ENCODE results near the gene RAB4B.
"Not testable (repeated sequence)": the region's sequence is repeated elsewhere in the genome, so short reads cannot be mapped to it uniquely, and the experiment has no call there.

RAB4B gene

DNA sequence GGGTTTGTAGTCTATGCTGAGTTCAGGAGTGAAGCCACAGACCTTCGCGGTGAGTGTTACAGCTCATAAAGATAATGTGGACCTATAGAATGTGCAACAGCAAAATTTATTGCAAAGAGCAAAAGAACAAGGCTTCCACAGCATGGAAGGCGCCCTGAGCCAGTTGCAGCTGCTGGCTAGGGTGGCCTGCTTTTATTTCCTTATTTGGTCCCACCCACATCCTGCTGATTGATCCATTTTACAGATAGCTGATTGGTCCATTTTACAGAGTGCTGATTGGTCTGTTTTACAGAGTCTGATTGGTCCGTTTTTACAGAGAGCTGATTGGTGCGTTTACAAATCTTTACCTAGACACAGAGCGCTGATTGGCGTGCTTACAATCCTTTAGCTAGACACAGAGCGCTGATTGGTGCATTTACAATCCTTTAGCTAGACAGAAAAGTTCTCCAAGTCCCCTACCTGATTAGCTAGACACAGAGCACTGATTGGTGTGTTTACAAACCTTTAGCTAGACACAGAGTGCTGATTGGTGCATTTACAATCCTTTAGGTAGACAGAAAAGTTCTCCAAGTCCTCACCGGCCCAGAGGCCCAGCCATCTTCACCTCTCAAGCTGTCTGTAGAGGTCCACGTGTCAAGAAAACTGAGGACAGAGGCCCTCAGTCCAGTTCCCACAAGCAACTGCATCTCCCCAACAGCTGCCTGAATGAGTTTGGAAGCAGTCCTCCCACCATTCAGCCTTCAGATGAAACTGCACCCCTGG, 6.8 kb upstream of the RAB4B start:
- not testable (repeated sequence) for H3K4me3 ChIP-seq (ENCODE audit: low read length); H3K4me1 ChIP-seq (ENCODE audit: insufficient read depth, low read length); H3K27me3 ChIP-seq (ENCODE audit: insufficient read depth, low read length); H3K9ac ChIP-seq (ENCODE audit: low read depth, low read length); H3K9me3 ChIP-seq (ENCODE audit: insufficient read depth, low read depth, low read length); H3K27ac ChIP-seq (ENCODE audit: low read depth, low read length); H3K36me3 ChIP-seq (ENCODE audit: insufficient read depth, low read length)
- 94% methylated on average over 10 of the region's 10 CpGs for WGBS

DNA sequence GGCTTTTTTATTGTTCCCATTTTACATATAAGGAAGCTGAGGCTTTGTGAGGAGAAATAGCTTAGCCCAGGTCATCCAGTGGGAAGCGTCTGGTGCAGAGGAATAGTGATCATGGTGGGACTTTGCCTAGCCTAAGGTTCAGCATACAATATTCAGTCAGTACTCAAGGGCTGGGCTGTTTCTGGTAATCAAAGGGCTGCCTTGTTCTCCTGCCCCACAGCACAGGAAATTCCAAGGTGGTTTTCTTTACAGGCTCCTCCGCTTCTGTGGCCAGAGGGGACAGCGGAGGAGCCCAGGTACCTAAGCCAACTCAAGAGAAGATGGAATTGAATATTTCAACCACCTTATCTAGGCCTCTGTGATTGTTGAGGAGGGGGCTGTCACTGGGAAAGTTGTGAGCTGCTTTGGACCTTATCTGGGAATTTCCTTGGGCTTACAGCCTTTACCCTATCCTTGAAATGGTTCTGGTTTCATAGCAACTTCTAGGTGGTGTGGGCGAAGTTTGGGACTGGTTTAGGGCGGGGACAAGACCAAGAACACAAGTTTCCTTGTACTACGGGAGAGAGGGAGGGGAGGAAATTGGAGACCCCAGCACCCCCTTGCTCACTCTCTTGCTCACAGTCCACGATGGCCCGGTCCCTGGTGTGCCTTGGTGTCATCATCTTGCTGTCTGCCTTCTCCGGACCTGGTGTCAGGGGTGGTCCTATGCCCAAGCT, 3.0 kb upstream of the RAB4B start, which contains the start of gene MIA:
TSS of gene MIA (plus strand) at position 606 of the 716 bp plus-strand sequence. CDS start at position 628, 22 bp downstream.
- peaks cover 6% of the 10 kb centered on the region; the same call in 1 of the 2 replicates for H3K4me1 ChIP-seq (ENCODE audit: insufficient read depth, low read length)
- H3K27ac ChIP-seq (ENCODE audit: low read depth, low read length): no peak within 1 kb of the TSS
- H3K36me3 ChIP-seq (ENCODE audit: insufficient read depth, low read length): no peaks in the 10 kb centered on the region
- no peak within 1 kb of the TSS for H3K9ac ChIP-seq (ENCODE audit: low read depth, low read length)
- no peaks in the 10 kb centered on the region for H3K9me3 ChIP-seq (ENCODE audit: insufficient read depth, low read depth, low read length)
- 90% methylated on average over 9 of the region's 9 CpGs for WGBS
- no peaks in the 10 kb centered on the region for H3K27me3 ChIP-seq (ENCODE audit: insufficient read depth, low read length)
- no peak within 1 kb of the TSS for H3K4me3 ChIP-seq (ENCODE audit: low read length)

DNA sequence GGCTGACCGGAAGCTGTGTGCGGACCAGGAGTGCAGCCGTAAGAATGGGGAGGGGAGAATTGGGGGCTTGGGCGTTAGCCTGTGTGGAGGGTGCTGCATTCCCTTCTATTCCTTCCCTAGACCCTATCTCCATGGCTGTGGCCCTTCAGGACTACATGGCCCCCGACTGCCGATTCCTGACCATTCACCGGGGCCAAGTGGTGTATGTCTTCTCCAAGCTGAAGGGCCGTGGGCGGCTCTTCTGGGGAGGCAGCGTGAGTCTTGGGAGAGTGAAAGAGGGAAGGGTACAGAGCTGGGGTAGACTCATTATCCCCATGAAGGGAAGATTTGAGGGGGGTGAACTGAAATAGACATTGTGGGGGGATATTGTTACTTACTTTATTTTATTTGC, 2.4 kb upstream of the RAB4B start:
- WGBS: 88% methylated on average over 7 of the region's 10 CpGs
- H3K4me1 ChIP-seq (ENCODE audit: insufficient read depth, low read length): peaks cover 6% of the 10 kb centered on the region; the same call in 1 of the 2 replicates
- no peaks in the 10 kb centered on the region for H3K9me3 ChIP-seq (ENCODE audit: insufficient read depth, low read depth, low read length)
- H3K4me3 ChIP-seq (ENCODE audit: low read length): no peak overlapping the region
- H3K27ac ChIP-seq (ENCODE audit: low read depth, low read length): no peak overlapping the region
- H3K36me3 ChIP-seq (ENCODE audit: insufficient read depth, low read length): no peaks in the 10 kb centered on the region
- no peak overlapping the region for H3K9ac ChIP-seq (ENCODE audit: low read depth, low read length)
- no peaks in the 10 kb centered on the region for H3K27me3 ChIP-seq (ENCODE audit: insufficient read depth, low read length)

- Histone ChIP-seq H3K36me3 (ENCODE audit: insufficient read depth, low read length) (no peaks in the 10 kb centered on the region), H3K27me3 (ENCODE audit: insufficient read depth, low read length) (no peaks in the 10 kb centered on the region), H3K9ac (ENCODE audit: low read depth, low read length) (no peak overlapping the region), H3K4me3 (ENCODE audit: low read length) (no peak overlapping the region), H3K9me3 (ENCODE audit: insufficient read depth, low read depth, low read length) (no peaks in the 10 kb centered on the region), H3K27ac (ENCODE audit: low read depth, low read length) (no peak overlapping the region), H3K4me1 (ENCODE audit: insufficient read depth, low read length) (peaks cover 6% of the 10 kb centered on the region; the same call in 1 of the 2 replicates)
- 74% methylated on average over 6 of the region's 7 CpGs for WGBS
Observed at GRCh38 chr19:40776364-40776763, 1.7 kb upstream of the RAB4B start.

DNA sequence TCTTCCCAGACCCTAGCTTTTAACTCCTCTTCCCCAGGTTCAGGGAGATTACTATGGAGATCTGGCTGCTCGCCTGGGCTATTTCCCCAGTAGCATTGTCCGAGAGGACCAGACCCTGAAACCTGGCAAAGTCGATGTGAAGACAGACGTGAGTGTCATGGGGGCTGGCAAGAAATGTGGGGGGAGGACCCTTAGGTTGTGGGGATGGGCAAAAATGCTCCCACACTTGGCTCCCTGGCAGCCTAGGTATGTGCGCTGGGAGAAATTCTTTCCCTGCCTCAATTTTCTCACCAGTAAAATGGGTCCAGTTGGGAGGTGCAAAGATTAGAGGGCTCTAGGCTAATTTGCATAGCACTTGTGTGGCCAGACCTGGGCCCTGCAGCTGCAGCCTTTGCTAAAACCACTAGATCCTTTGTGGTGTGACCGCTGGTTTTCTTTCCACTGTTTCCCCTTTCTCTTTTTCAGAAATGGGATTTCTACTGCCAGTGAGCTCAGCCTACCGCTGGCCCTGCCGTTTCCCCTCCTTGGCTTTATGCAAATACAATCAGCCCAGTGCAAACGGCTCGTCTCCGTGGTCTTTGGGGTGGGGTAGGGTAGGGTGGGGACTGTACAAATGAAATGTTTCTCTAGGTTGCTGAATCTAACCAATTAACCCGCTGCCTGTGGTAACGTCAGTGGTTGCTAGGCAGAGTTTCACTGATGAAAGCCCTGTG, 959 bp upstream of the RAB4B start:
- H3K9me3 ChIP-seq (ENCODE audit: insufficient read depth, low read depth, low read length): no peaks in the 10 kb centered on the region
- peak overlapping the region; percentile 94 for H3K9ac ChIP-seq (ENCODE audit: low read depth, low read length)
- H3K4me3 ChIP-seq (ENCODE audit: low read length): peak overlapping the region; percentile 79
- WGBS: 20% methylated on average over 13 of the region's 13 CpGs
- H3K27me3 ChIP-seq (ENCODE audit: insufficient read depth, low read length): no peaks in the 10 kb centered on the region
- H3K27ac ChIP-seq (ENCODE audit: low read depth, low read length): peak overlapping the region; percentile 100
- H3K36me3 ChIP-seq (ENCODE audit: insufficient read depth, low read length): no peaks in the 10 kb centered on the region
- H3K4me1 ChIP-seq (ENCODE audit: insufficient read depth, low read length): peaks cover 6% of the 10 kb centered on the region; the same call in 1 of the 2 replicates

DNA sequence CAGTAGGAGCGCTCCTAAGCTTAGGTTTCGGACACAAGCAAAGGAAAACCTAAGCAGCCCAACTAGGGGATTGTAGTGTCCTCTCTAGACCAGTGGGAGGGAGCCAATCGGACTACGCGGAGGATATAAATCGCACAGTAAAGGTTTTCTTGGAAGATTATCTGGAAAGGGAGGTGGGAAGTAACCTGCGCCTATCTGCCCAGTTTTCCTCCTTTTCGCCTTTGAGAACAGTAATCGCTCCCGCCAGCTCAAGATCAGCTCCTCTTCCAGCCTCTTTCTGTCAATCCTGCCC, 456 bp upstream of the RAB4B start:
- no peaks in the 10 kb centered on the region for H3K9me3 ChIP-seq (ENCODE audit: insufficient read depth, low read depth, low read length)
- H3K36me3 ChIP-seq (ENCODE audit: insufficient read depth, low read length): no peaks in the 10 kb centered on the region
- H3K4me3 ChIP-seq (ENCODE audit: low read length): peak overlapping the region; percentile 79
- peak overlapping the region; percentile 94 for H3K9ac ChIP-seq (ENCODE audit: low read depth, low read length)
- under 1% methylated on average over 10 of the region's 10 CpGs for WGBS
- H3K27me3 ChIP-seq (ENCODE audit: insufficient read depth, low read length): no peaks in the 10 kb centered on the region
- peak overlapping the region; percentile 100 for H3K27ac ChIP-seq (ENCODE audit: low read depth, low read length)
- peaks cover 6% of the 10 kb centered on the region; the same call in 1 of the 2 replicates for H3K4me1 ChIP-seq (ENCODE audit: insufficient read depth, low read length)

GRCh38 chr19:40778706-40779284, 748 bp downstream of the RAB4B start:
- no peaks in the 10 kb centered on the region for H3K9me3 ChIP-seq (ENCODE audit: insufficient read depth, low read depth, low read length)
- peak overlapping the region; percentile 79 for H3K4me3 ChIP-seq (ENCODE audit: low read length)
- H3K27ac ChIP-seq (ENCODE audit: low read depth, low read length): peak overlapping the region; percentile 92
- WGBS: 3% methylated on average over 7 of the region's 7 CpGs
- H3K4me1 ChIP-seq (ENCODE audit: insufficient read depth, low read length): peaks cover 6% of the 10 kb centered on the region; the same call in 1 of the 2 replicates
- H3K27me3 ChIP-seq (ENCODE audit: insufficient read depth, low read length): no peaks in the 10 kb centered on the region
- peak overlapping the region; percentile 46; the same call in 1 of the 2 replicates for H3K9ac ChIP-seq (ENCODE audit: low read depth, low read length)
- H3K36me3 ChIP-seq (ENCODE audit: insufficient read depth, low read length): no peaks in the 10 kb centered on the region

DNA sequence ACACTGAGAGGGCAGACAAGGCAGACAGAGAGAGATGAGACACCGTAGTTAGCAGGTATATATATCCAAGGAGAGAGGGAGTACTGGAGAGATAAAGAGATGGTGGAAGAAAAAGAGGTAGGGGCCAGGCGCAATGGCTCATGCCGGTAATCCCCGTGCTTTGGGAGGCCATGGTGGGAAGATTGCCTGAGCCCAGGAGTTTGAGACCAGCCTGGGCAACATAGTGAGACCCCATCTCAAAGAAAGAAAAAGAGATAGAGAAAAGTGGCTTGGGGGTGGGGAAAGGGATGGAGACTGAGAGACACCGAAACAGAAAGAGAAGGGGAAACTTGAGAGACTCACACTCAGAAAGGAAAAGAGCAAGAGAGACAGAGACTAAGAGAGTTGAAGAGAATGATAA, 2.5 kb downstream of the RAB4B start:
- Histone ChIP-seq H3K9ac (ENCODE audit: low read depth, low read length) (no peak overlapping the region), H3K27me3 (ENCODE audit: insufficient read depth, low read length) (no peaks in the 10 kb centered on the region), H3K4me1 (ENCODE audit: insufficient read depth, low read length) (peaks cover 6% of the 10 kb centered on the region; the same call in 1 of the 2 replicates), H3K9me3 (ENCODE audit: insufficient read depth, low read depth, low read length) (no peaks in the 10 kb centered on the region), H3K4me3 (ENCODE audit: low read length) (no peak overlapping the region), H3K36me3 (ENCODE audit: insufficient read depth, low read length) (no peaks in the 10 kb centered on the region), H3K27ac (ENCODE audit: low read depth, low read length) (no peak overlapping the region)
- 93% methylated on average over 5 of the region's 5 CpGs for WGBS

- H3K27ac ChIP-seq (ENCODE audit: low read depth, low read length): no peak overlapping the region
- H3K36me3 ChIP-seq (ENCODE audit: insufficient read depth, low read length): no peaks in the 10 kb centered on the region
- WGBS: 93% methylated on average over 5 of the region's 7 CpGs
- H3K4me3 ChIP-seq (ENCODE audit: low read length): no peak overlapping the region
- H3K9ac ChIP-seq (ENCODE audit: low read depth, low read length): no peak overlapping the region
- H3K4me1 ChIP-seq (ENCODE audit: insufficient read depth, low read length): peaks cover 6% of the 10 kb centered on the region; the same call in 1 of the 2 replicates
- no peaks in the 10 kb centered on the region for H3K9me3 ChIP-seq (ENCODE audit: insufficient read depth, low read depth, low read length)
- no peaks in the 10 kb centered on the region for H3K27me3 ChIP-seq (ENCODE audit: insufficient read depth, low read length)
Observed at GRCh38 chr19:40781140-40781539, 3.1 kb downstream of the RAB4B start.

- Histone ChIP-seq H3K4me1 (ENCODE audit: insufficient read depth, low read length) (peaks cover 3% of the 10 kb centered on the region; the same call in 1 of the 2 replicates), H3K9me3 (ENCODE audit: insufficient read depth, low read depth, low read length) (no peaks in the 10 kb centered on the region), H3K27me3 (ENCODE audit: insufficient read depth, low read length) (no peaks in the 10 kb centered on the region), H3K36me3 (ENCODE audit: insufficient read depth, low read length) (no peaks in the 10 kb centered on the region), H3K9ac (ENCODE audit: low read depth, low read length) (no peak overlapping the region), H3K27ac (ENCODE audit: low read depth, low read length) (no peak overlapping the region), H3K4me3 (ENCODE audit: low read length) (no peak overlapping the region)
- 96% methylated on average over 12 of the region's 14 CpGs for WGBS
Observed at GRCh38 chr19:40783711-40784110, 5.7 kb downstream of the RAB4B start.

DNA sequence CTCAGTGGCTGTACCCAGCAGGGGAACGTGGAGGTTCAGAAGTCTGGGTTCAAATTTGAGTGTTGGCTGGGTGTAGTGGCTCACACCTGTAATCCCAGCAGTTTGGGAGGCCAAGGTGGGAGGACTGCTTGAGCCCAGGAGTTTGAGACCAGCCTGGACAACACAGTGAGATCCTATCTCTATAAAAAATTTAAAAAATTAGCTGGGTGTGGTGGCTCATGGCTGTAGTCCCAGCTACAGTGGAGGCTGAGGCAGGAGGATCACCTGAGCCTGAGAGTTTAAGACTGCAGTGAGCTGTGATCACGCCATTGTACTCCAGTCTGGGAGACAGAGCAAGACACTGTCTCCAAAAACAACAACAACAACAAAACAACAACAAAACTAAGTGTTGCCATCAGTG, 6.1 kb downstream of the RAB4B start:
- not testable (repeated sequence) for H3K9me3 ChIP-seq (ENCODE audit: insufficient read depth, low read depth, low read length); H3K9ac ChIP-seq (ENCODE audit: low read depth, low read length); H3K27ac ChIP-seq (ENCODE audit: low read depth, low read length); H3K36me3 ChIP-seq (ENCODE audit: insufficient read depth, low read length); H3K27me3 ChIP-seq (ENCODE audit: insufficient read depth, low read length); H3K4me1 ChIP-seq (ENCODE audit: insufficient read depth, low read length); H3K4me3 ChIP-seq (ENCODE audit: low read length)
- WGBS: 89% methylated on average over 2 of the region's 2 CpGs

All from HUES64 (cell line).